Osteocyte (in vitro differentiated cells): ENCODE results near the gene CNTNAP2. TPM values are rescaled to one million over a fixed set of nuclear protein-coding genes. Genes with fewer than 3 reads are reported as not detected.

Experiments used
- DNase-seq: peaks from one replicate; pipeline ENCODE4 v3.0.0; 2021; ENCODE audit warnings: mixed read lengths; ENCODE audit not compliant: unreplicated experiment; ENCODE audit errors: extremely low spot score
- H3K27ac Mint-ChIP-seq: one replicate; pipeline ENCODE4 v1.8.0; 2021; ENCODE audit warnings: mild to moderate bottlenecking, mixed read lengths; ENCODE audit not compliant: unreplicated experiment
- H3K27me3 Mint-ChIP-seq: one replicate; pipeline ENCODE4 v1.8.0; 2021; ENCODE audit warnings: mixed read lengths; ENCODE audit not compliant: unreplicated experiment
- H3K36me3 Mint-ChIP-seq: one replicate; pipeline ENCODE4 v1.8.0; 2021; ENCODE audit warnings: mixed read lengths; ENCODE audit not compliant: unreplicated experiment
- H3K4me1 Mint-ChIP-seq: one replicate; pipeline ENCODE4 v1.8.0; 2021; ENCODE audit warnings: mixed read lengths; ENCODE audit not compliant: unreplicated experiment
- H3K4me3 Mint-ChIP-seq: one replicate; pipeline ENCODE4 v1.8.0; 2021; ENCODE audit warnings: mild to moderate bottlenecking, moderate library complexity, mixed read lengths; ENCODE audit not compliant: unreplicated experiment
- H3K9me3 Mint-ChIP-seq: one replicate; pipeline ENCODE4 v1.8.0; 2021; ENCODE audit warnings: mixed read lengths; ENCODE audit not compliant: unreplicated experiment
- CTCF ChIP-seq: fragments of 200-600 bp; sonication (generic); IDR thresholded peaks from 2 replicates; pipeline ENCODE4 v1.5.0; 2021; ENCODE audit warnings: antibody characterized with exemption, mild to moderate bottlenecking, moderate library complexity
- total RNA-seq: library from RNA; stranded (reverse); gene quantifications from 2 replicates; pipeline ENCODE4 v1.2.1, GENCODE V29; 2021

Gene CNTNAP2
- total RNA-seq, 1 donor from 2014 or later = 1.4 TPM

GRCh38 chr7:148374396-148375259 is 2258.0 kb downstream of the CNTNAP2 start:
- no peak overlapping the region for H3K4me3 Mint-ChIP-seq
- no peaks in the 10 kb centered on the region for H3K36me3 Mint-ChIP-seq
- H3K27ac Mint-ChIP-seq = no peak overlapping the region

DNA sequence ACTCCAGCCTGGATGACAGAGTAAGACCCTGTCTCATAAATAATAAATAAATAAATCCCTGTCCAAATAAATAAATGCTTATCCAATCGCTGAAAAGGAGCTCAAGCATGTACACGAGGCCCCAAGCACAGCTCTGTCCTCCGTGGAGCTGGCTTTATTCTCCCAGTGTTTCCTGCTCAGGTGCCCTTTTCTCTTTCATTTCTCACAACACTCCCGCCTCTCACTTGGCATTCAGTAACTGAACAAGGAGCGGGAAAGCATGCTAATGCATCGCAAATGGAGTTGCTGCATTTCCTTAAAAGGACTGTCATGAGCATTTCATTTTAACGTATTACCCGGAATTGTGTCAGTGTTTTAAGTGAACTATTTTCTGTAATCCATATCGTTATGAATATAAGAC is 2263.1 kb downstream of the CNTNAP2 start:
- no peak overlapping the region for H3K4me3 Mint-ChIP-seq
- TF ChIP-seq CTCF = no peak
- H3K4me1 Mint-ChIP-seq = no peaks in the 10 kb centered on the region
- H3K36me3 Mint-ChIP-seq = no peaks in the 10 kb centered on the region
- no peak for DNase-seq
- H3K9me3 Mint-ChIP-seq = peaks cover 4% of the 10 kb centered on the region
- H3K27me3 Mint-ChIP-seq = no peaks in the 10 kb centered on the region
- no peak overlapping the region for H3K27ac Mint-ChIP-seq

More at GRCh38 chr7:148374396-148375259, 2258.0 kb downstream of the CNTNAP2 start:
- Mint-ChIP-seq H3K27me3 (no peaks in the 10 kb centered on the region), H3K4me1 (no peaks in the 10 kb centered on the region), H3K9me3 (no peaks in the 10 kb centered on the region)
- no peak for DNase-seq
- TF ChIP-seq CTCF = no peak

DNA sequence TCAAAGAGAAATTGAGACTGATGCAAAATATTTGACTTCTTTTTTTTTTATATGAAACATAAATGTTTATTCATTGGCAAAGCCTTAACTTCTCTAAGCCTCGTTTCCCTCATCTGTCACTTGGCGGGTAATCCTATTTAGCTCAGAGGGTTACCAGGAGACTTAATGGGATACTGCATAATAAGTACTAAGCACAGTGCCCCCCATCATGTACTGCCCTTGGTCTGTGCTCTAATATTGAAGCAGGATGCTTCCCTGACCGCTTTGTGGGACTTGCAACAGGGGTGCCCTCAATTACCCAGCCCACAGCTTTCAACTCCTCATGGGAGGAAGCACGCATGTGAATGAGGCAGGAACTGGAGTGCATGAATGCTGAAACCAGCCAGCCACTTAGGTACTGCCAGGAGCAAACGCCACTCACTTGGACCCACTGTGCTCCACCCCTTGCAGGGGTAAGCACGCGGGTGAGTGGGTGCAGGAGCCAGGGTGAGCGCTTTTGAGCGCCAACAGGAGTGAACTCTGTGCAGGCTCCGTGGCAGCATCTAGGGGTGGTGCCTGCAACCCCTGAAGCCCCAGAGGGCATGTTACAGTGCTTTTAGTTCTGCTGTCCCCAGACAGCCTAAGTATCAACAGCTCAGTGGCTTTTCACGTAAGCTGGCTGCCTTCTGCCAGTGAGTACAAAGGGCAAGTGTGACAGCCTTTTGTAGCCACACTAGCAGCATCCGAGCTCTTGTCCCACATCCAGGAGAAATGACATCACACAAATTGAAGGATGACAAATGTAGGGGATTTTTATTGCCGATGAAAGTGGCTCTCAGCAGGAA is 2264.2 kb downstream of the CNTNAP2 start:
- Mint-ChIP-seq H3K36me3 (no peaks in the 10 kb centered on the region), H3K4me1 (no peaks in the 10 kb centered on the region), H3K27me3 (no peaks in the 10 kb centered on the region), H3K27ac (no peak overlapping the region), H3K9me3 (peaks cover 4% of the 10 kb centered on the region), H3K4me3 (no peak overlapping the region)
- no peak for DNase-seq
- no peak for TF ChIP-seq CTCF

- H3K27ac Mint-ChIP-seq = no peak overlapping the region
- H3K36me3 Mint-ChIP-seq = no peaks in the 10 kb centered on the region
Observed at GRCh38 chr7:148382596-148382995, 2266.0 kb downstream of the CNTNAP2 start.

More at GRCh38 chr7:148382596-148382995, 2266.0 kb downstream of the CNTNAP2 start:
- no peak for TF ChIP-seq CTCF
- no peak for DNase-seq
- Mint-ChIP-seq H3K27me3 (no peaks in the 10 kb centered on the region), H3K4me1 (no peaks in the 10 kb centered on the region), H3K9me3 (peaks cover 4% of the 10 kb centered on the region), H3K4me3 (no peak overlapping the region)
